DND-41 (cell line): ENCODE results near the gene FAM174C.

Experiments
- ATAC-seq: fragments of 200-7000 bp; cut with Tn5 transposase; 3 replicates; pipeline ENCODE4 v1.9.1; 2021; ENCODE audit warnings: low read depth; ENCODE audit not compliant: insufficient read depth
- DNase-seq: peaks from one replicate; pipeline ENCODE4 v3.0.0-alpha.2; 2020
- H2AFZ ChIP-seq: 2 replicates; pipeline ENCODE4 v1.6.0; 2012; ENCODE audit warnings: low read depth, low read length
- H3K27ac ChIP-seq: 2 replicates; pipeline ENCODE4 v1.5.1; 2012; ENCODE audit warnings: low read length, inconsistent platforms
- H3K27me3 ChIP-seq: fragments of 200-600 bp; sonication (generic); 2 replicates; pipeline ENCODE4 v1.6.0; 2012; ENCODE audit warnings: low read length, mild to moderate bottlenecking, inconsistent platforms; ENCODE audit not compliant: insufficient read depth, poor library complexity
- H3K36me3 ChIP-seq: 2 replicates; pipeline ENCODE4 v1.5.1; 2012; ENCODE audit warnings: low read length, inconsistent platforms; ENCODE audit not compliant: insufficient read depth
- H3K4me1 ChIP-seq: 2 replicates; pipeline ENCODE4 v1.5.1; 2012; ENCODE audit warnings: mild to moderate bottlenecking, low read length; ENCODE audit not compliant: insufficient read depth
- H3K4me2 ChIP-seq: 2 replicates; pipeline ENCODE4 v1.6.0; 2012; ENCODE audit warnings: mild to moderate bottlenecking, moderate library complexity, low read length, inconsistent platforms; ENCODE audit not compliant: insufficient read depth
- H3K4me3 ChIP-seq, 2 experiments: fragments of 200-600 bp in 1 of 2; shearing (Covaris generic) in 1 of 2; 2 replicates each; pipeline ENCODE4 v1.5.1; 2012 to 2016; ENCODE audit warnings: inconsistent platforms in 2 of 2, low read length in 2 of 2, mild to moderate bottlenecking in 2 of 2, low read depth in 1 of 2, moderate library complexity in 1 of 2
- H3K79me2 ChIP-seq: 2 replicates; pipeline ENCODE4 v1.6.0; 2012; ENCODE audit warnings: low read length, inconsistent platforms; ENCODE audit not compliant: insufficient read depth
- H3K9ac ChIP-seq: 2 replicates; pipeline ENCODE4 v1.6.0; 2012; ENCODE audit warnings: low read depth, mild to moderate bottlenecking, inconsistent platforms, low read length, moderate library complexity
- H3K9me3 ChIP-seq: 2 replicates; pipeline ENCODE4 v1.5.1; 2012; ENCODE audit warnings: low read length, moderate library complexity, mild to moderate bottlenecking, inconsistent platforms; ENCODE audit not compliant: insufficient read depth, severe bottlenecking
- H4K20me1 ChIP-seq: 2 replicates; pipeline ENCODE4 v1.6.0; 2012; ENCODE audit warnings: low read length; ENCODE audit not compliant: insufficient read depth
- CTCF ChIP-seq: IDR thresholded peaks from 2 replicates; pipeline ENCODE4 v1.5.1; 2012; ENCODE audit warnings: borderline replicate concordance, low read length, moderate library complexity, mild to moderate bottlenecking; ENCODE audit not compliant: poor library complexity, severe bottlenecking; ENCODE audit errors: extremely low read depth
- EZH2 ChIP-seq: IDR thresholded peaks from 3 replicates; pipeline ENCODE4 v1.6.1; 2012; ENCODE audit warnings: borderline replicate concordance, low read depth, mild to moderate bottlenecking, moderate library complexity, low read length, inconsistent platforms; ENCODE audit not compliant: severe bottlenecking

FAM174C gene

DNA sequence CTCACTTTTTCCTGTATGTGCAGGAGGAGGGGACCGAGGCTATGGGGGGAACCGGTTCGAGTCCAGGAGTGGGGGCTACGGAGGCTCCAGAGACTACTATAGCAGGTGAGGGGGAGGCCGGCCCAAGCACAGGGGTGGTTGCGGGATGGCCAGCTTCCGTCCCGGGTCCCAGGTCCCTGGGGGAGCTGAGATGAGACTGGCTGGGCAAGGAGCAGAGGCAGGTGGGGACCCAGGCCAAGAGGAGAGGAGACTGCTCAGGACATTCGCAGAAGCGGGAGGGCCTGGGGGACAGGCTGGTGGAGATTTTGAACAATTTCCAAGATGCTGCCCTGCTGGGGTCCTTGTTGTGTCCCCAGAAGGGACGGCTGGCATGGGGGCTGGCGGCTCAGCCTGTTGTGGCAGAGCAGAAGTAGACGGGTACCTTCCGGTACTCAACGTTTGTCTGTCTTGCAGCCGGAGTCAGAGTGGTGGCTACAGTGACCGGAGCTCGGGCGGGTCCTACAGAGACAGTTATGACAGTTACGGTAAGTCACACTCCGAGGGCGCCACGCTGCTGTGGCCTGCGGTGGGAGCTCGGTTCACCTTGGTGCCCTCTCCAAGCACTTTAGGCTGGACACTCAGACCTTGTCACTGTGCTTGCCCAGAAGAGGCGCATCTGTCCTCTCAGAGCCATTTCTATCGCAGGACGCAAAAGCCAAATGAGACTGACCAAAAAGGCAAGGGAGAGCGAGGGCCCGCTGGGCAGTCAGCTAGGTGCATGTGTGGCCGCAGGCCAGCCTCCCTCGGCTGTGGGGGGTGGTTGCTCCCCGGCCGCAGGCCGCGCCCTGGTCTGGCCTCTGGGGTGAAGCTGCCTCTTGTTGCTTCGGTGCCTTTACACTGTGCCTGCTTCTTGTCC, 3.6 kb upstream of the FAM174C start:
- no peak for TF ChIP-seq CTCF
- no peak for TF ChIP-seq EZH2
- DNase-seq: no peak
- Histone ChIP-seq H3K4me2 (peak overlapping the region; percentile 83), H3K9me3 (no peaks in the 10 kb centered on the region), H4K20me1 (peaks cover 64% of the 10 kb centered on the region), H3K27ac (peak overlapping the region; percentile 92; the same call in 1 of the 2 replicates), H3K4me1 (peaks cover 82% of the 10 kb centered on the region), H3K27me3 (peaks cover 3% of the 10 kb centered on the region), H3K9ac (peak overlapping the region; percentile 90), H3K36me3 (peaks cover 61% of the 10 kb centered on the region), H3K79me2 (peaks cover 66% of the 10 kb centered on the region), H2AFZ (no peak overlapping the region), H3K4me3 (peak overlapping the region in 1 of 2 experiments; percentile 95; a peak in 1 of 4 replicates)
- ATAC-seq: no peak

DNA sequence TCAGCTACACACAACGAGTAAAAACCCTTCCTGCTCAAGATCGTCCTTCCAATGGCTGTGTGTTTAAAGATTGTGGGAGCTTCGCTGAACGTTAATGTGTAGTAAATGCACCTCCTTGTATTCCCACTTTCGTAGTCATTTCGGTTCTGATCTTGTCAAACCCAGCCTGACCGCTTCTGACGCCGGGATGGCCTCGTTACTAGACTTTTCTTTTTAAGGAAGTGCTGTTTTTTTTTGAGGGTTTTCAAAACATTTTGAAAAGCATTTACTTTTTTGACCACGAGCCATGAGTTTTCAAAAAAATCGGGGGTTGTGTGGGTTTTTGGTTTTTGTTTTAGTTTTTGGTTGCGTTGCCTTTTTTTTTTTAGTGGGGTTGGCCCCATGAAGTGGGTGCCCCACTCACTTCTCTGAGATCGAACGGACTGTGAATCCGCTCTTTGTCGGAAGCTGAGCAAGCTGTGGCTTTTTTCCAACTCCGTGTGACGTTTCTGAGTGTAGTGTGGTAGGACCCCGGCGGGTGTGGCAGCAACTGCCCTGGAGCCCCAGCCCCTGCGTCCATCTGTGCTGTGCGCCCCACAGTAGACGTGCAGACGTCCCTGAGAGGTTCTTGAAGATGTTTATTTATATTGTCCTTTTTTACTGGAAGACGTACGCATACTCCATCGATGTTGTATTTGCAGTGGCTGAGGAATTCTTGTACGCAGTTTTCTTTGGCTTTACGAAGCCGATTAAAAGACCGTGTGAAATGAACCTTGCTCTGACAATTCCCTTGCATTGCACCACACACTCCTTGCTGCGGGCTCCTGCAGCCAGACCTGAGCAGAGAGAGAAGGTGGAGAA, 2.7 kb upstream of the FAM174C start:
- ATAC-seq (no peak), DNase-seq (no peak)
- no peak overlapping the region for H3K27ac ChIP-seq
- no peak overlapping the region for H2AFZ ChIP-seq
- H3K79me2 ChIP-seq: peaks cover 74% of the 10 kb centered on the region
- peak overlapping the region; percentile 83; the same call in 1 of the 2 replicates for H3K4me2 ChIP-seq
- H3K4me3 ChIP-seq: peak overlapping the region in 1 of 2 experiments; percentile 95; a peak in 1 of 4 replicates
- H3K36me3 ChIP-seq: peaks cover 69% of the 10 kb centered on the region
- TF ChIP-seq EZH2: no peak
- TF ChIP-seq CTCF: no peak
- peaks cover 82% of the 10 kb centered on the region for H3K4me1 ChIP-seq
- no peaks in the 10 kb centered on the region for H3K9me3 ChIP-seq
- H3K9ac ChIP-seq: peak overlapping the region; percentile 99
- peaks cover 69% of the 10 kb centered on the region for H4K20me1 ChIP-seq
- no peaks in the 10 kb centered on the region for H3K27me3 ChIP-seq

DNA sequence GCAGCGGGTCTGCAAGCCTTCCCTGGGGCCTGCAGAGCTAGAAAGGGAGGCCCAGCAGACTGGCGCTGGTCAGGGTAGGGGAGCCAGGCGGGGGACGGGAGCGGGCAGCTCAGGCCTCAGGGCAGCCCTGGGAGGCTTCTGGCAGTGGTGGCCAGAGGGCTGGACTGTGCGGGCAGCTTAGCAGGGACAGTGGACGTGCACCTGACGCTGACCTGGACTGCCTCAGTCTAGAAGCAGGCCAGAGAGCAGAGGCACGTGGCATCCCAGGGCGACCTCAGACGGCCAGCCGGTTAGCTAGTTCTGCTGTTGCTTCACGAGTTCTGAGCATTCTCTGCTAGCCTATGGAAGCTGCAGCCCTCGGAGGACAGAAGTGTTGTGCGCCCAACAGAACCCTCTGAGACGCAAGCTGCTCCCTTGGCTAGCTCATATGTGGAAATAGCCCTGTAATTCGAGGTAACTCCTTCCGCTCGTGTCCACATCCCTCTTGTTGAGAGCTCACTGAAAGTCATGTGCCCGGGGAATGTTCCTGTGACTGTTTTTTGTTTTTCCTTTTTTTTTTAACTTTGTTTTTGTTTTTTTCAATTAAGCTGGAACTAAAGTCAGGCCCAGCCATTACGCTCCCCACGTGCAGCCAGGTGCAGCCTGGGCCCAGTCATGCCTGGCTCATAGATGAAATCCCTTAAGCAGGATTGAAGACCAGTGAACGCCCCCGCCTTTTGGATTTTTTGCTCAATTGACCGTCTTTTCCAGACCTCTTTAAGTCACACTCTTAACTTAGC, 1.9 kb upstream of the FAM174C start:
- Histone ChIP-seq H3K9ac (peak overlapping the region; percentile 99), H3K4me3 (no peak overlapping the region), H3K27me3 (no peaks in the 10 kb centered on the region), H3K79me2 (peaks cover 77% of the 10 kb centered on the region), H3K9me3 (no peaks in the 10 kb centered on the region), H4K20me1 (peaks cover 69% of the 10 kb centered on the region), H3K4me1 (peaks cover 76% of the 10 kb centered on the region), H3K36me3 (peaks cover 75% of the 10 kb centered on the region), H2AFZ (no peak overlapping the region), H3K4me2 (peak overlapping the region; percentile 83), H3K27ac (peak overlapping the region; percentile 42; the same call in 1 of the 2 replicates)
- ATAC-seq: no peak
- DNase-seq: no peak
- TF ChIP-seq EZH2 (no peak), CTCF (no peak)
